GM12878 (cell line): ENCODE measurements around the gene CUL5. TPM values are rescaled to one million over a fixed set of nuclear protein-coding genes. Genes with fewer than 3 reads are reported as not detected.
A peak's percentile ranks its signal among the peaks of the same experiment; 100 is the strongest.

Source experiments
- ATAC-seq: fragments of 200-7000 bp; cut with Tn5 transposase; 3 replicates; pipeline ENCODE4 v1.9.1; 2020; ENCODE audit warnings: mild to moderate bottlenecking, moderate library complexity
- BruUV-seq: library from RNA; stranded (reverse); fragments of 400-500 nt; replicated peaks from 2 replicates; lab custom pipeline; 2021; lab: Mats Ljungman, UMichigan
- CTCF ChIA-PET: fragments of 300-600 bp; sonication (Branson Sonifier 250); formaldehyde crosslinking; extraction: SDS; loops from one replicate; lab custom pipeline; 2021; ENCODE audit warnings: inconsistent platforms; lab: Yijun Ruan, JAX
- POLR2A ChIA-PET: fragments of 350-600 bp; formaldehyde crosslinking; extraction: SDS; loops from one replicate; lab custom pipeline; 2021; ENCODE audit warnings: inconsistent platforms; lab: Charles Lee
- RAD21 ChIA-PET: fragments of 300-600 bp; sonication (Branson Sonifier 250); formaldehyde crosslinking; loops from one replicate; lab custom pipeline; 2023; ENCODE audit warnings: antibody characterized with exemption; ENCODE audit not compliant: unreplicated experiment; lab: Charles Lee
- SMC1A ChIA-PET: fragments of 300-600 bp; sonication (Branson Sonifier 250); formaldehyde crosslinking; loops from one replicate; lab custom pipeline; 2023; ENCODE audit not compliant: unreplicated experiment, uncharacterized antibody; lab: Charles Lee
- DNase-seq: peaks from one replicate; pipeline ENCODE4 v3.0.0-alpha.2; 2011; ENCODE audit warnings: low read depth, low spot score
- FAIRE-seq: peaks from 3 replicates; lab custom pipeline; 2011; peaks lifted over from hg19 to GRCh38; lab: Jason Lieb, UNC
- H2AFZ ChIP-seq: 2 replicates; pipeline ENCODE4 v1.6.0; 2011; ENCODE audit warnings: low read depth, low read length, control low read depth; ENCODE audit not compliant: control insufficient read depth
- H3K27ac ChIP-seq: 2 replicates; pipeline ENCODE4 v1.5.1; 2011; ENCODE audit warnings: control low read depth; ENCODE audit not compliant: control insufficient read depth, insufficient read depth
- H3K27me3 ChIP-seq, 2 experiments: replicated peaks in 1 of 2; 2 replicates each; pipeline versions ENCODE4 v1.6.0 to v1.6.1; 2011; ENCODE audit warnings: low read length in 1 of 2; ENCODE audit not compliant: control insufficient read depth in 2 of 2, insufficient read depth in 2 of 2
- H3K36me3 ChIP-seq, 2 experiments: 2 replicates each; pipeline ENCODE4 v1.5.1; 2011; ENCODE audit warnings: low read length in 1 of 2; ENCODE audit not compliant: control insufficient read depth in 2 of 2, insufficient read depth in 2 of 2
- H3K4me1 ChIP-seq: 2 replicates; pipeline ENCODE4 v1.6.1; 2011; ENCODE audit warnings: mild to moderate bottlenecking, low read length, moderate library complexity, mixed read lengths; ENCODE audit not compliant: control insufficient read depth, insufficient read depth
- H3K4me2 ChIP-seq: 2 replicates; pipeline ENCODE4 v1.6.0; 2011; ENCODE audit warnings: control low read depth; ENCODE audit not compliant: control insufficient read depth, insufficient read depth
- H3K4me3 ChIP-seq: fragments of 200-600 bp; sonication (generic); 2 replicates; pipeline ENCODE4 v1.5.1; 2016
- H3K79me2 ChIP-seq: 2 replicates; pipeline ENCODE4 v1.6.0; 2011; ENCODE audit warnings: low read length; ENCODE audit not compliant: control insufficient read depth, insufficient read depth
- H3K9ac ChIP-seq: 2 replicates; pipeline ENCODE4 v1.8.0; 2011; ENCODE audit warnings: low read length, control low read depth, mixed read lengths; ENCODE audit not compliant: control insufficient read depth, insufficient read depth
- H3K9me3 ChIP-seq: replicated peaks from 3 replicates; pipeline ENCODE4 v1.5.1; 2011; ENCODE audit warnings: mild to moderate bottlenecking, low read length; ENCODE audit not compliant: control insufficient read depth, insufficient read depth
- H4K20me1 ChIP-seq: 2 replicates; pipeline ENCODE4 v1.6.0; 2011; ENCODE audit not compliant: control insufficient read depth, insufficient read depth
- BCL11A ChIP-seq: IDR thresholded peaks from 2 replicates; pipeline ENCODE4 v1.6.1; 2011; ENCODE audit warnings: low read depth, low read length
- BHLHE40 ChIP-seq, 2 experiments: fragments of 450-650 bp in 1 of 2; IDR thresholded peaks; 2 replicates each; pipeline ENCODE4 v1.6.1; 2011 to 2017; ENCODE audit warnings: low read depth in 2 of 2, borderline replicate concordance in 1 of 2, improper control_type of control experiment in 1 of 2, low read length in 1 of 2, mild to moderate bottlenecking in 1 of 2
- IKZF1 ChIP-seq: fragments of 450-650 bp; conservative IDR thresholded peaks from 2 replicates; pipeline ENCODE4 v1.6.1; 2017; ENCODE audit warnings: antibody characterized with exemption, mild to moderate bottlenecking
- IKZF2 ChIP-seq, 2 experiments: fragments of 450-650 bp; IDR thresholded peaks; 2 replicates each; pipeline ENCODE4 v1.6.1; 2017; ENCODE audit warnings: mild to moderate bottlenecking in 2 of 2, moderate library complexity in 2 of 2
- MTA2 ChIP-seq: fragments of 450-650 bp; IDR thresholded peaks from 2 replicates; pipeline ENCODE4 v1.6.1; 2016; ENCODE audit warnings: low read depth, mild to moderate bottlenecking, moderate library complexity
- NBN ChIP-seq: fragments of 450-650 bp; IDR thresholded peaks from 2 replicates; pipeline ENCODE4 v1.6.1; 2016
- SPI1 ChIP-seq: IDR thresholded peaks from 2 replicates; pipeline ENCODE4 v1.6.1; 2011; ENCODE audit warnings: low read depth, mild to moderate bottlenecking, low read length, moderate library complexity, borderline replicate concordance; ENCODE audit not compliant: insufficient read depth
- TCF3 ChIP-seq: IDR thresholded peaks from 2 replicates; pipeline ENCODE4 v1.6.1; 2012; ENCODE audit warnings: low read depth, mild to moderate bottlenecking, low read length, borderline replicate concordance; ENCODE audit not compliant: insufficient read depth
- WGBS: methylation state at CpG from one replicate; pipeline ENCODE4 v1.1.6; 2016; ENCODE audit warnings: low lambda C conversion rate; ENCODE audit not compliant: insufficient replicate concordance, insufficient coverage; ENCODE audit errors: missing lambda C conversion rate; 5-methylcytosine and 5-hydroxymethylcytosine counted together
- in situ Hi-C: fragments of 300-500 bp; cut with MboI; formaldehyde crosslinking; loops from 9 replicates; pipeline ENCODE4 v1.14.3; 2018; ENCODE audit warnings: mixed read lengths
- intact Hi-C: fragments of 100-400 bp; cut with micrococcal nuclease; formaldehyde crosslinking; loops from one replicate; pipeline ENCODE4 v1.14.2; 2022; ENCODE audit not compliant: unreplicated experiment
- polyA plus RNA-seq, 11 experiments: library from polyadenylated mRNA; depleted of rRNA in 4 of 11; unstranded in 6 of 11; stranded (reverse) in 5 of 11; fragments of >200 nt; fragmentation: Nextera tagmentation in 4 of 11; fragmentation: Illumina TruSeq in 1 of 11; extraction: Ambion mirVana in 4 of 11; extraction: Trizol in 1 of 11; gene quantifications; 1 replicate in 1 of 11; 2 replicates in 10 of 11; pipeline versions ENCODE4 v1.2.1 to v1.2.3, GENCODE V29; 2011 to 2016; ENCODE audit warnings: inconsistent platforms in 2 of 11, missing spikeins in 2 of 11, low read depth in 1 of 11
- total RNA-seq, 4 experiments: library from RNA; depleted of rRNA in 3 of 4; stranded (reverse); fragments of >200 nt in 3 of 4; fragmentation: Illumina TruSeq in 1 of 4; extraction: Trizol in 1 of 4; gene quantifications; 2 replicates each; pipeline versions ENCODE4 v1.2.1 to v1.2.3, GENCODE V29; 2013 to 2021
- TF ChIP-seq, protein P1 (sequence below): fragments of 450-650 bp; IDR thresholded peaks from 2 replicates; pipeline ENCODE4 v1.6.1; 2014; ENCODE audit warnings: mild to moderate bottlenecking
- TF ChIP-seq, protein P2 (sequence below): fragments of 450-650 bp; IDR thresholded peaks from 2 replicates; pipeline ENCODE4 v1.6.1; 2017; ENCODE audit warnings: low read depth, mild to moderate bottlenecking, moderate library complexity
- TF ChIP-seq, protein P3 (sequence below): IDR thresholded peaks from 2 replicates; pipeline ENCODE4 v1.6.1; 2011; ENCODE audit warnings: low read depth, mild to moderate bottlenecking, low read length, moderate library complexity, borderline replicate concordance; ENCODE audit errors: extremely low read depth

The CUL5 gene
- total and polyA plus RNA-seq, 10 of the 15 experiments (the other 5 are each of a cell fraction or from before 2014, with no cell fraction given): 9.1 to 37.6 (median 18.3) TPM

DNA sequence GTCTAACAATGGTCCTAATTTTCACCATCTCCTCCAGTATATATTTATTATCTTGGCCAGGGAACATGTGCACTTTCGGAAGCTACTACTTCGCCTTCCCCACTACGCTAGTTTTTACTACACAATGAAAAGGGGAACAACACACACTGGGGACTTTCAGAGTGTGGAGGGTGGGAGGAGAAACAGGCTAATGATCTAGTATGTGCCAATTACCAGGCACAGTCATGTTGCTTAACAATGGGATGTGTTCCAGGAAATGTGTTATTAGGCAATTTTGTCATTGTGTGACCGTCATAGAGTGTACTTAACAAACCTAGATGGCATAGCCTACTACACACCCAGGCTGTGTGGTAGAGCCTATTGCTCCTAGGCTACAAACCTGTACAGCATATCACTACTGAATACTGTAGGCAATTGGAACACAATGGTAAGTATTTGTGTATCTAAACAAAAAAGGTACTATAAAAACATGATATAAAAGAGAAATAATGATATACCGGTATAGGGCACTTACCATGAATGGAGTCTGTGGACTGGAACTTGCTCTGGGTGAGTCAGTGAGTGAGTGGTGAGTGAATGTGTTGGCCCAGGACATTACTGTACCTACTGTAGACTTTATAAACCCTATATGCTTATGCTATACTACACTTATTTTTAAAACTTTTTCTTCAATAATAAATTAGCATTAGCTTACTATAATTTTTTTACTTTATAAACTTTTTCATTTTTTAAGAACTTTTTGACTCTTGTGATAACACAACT lies 20.1 kb upstream of the CUL5 start:
- no peak overlapping the region for H3K27ac ChIP-seq
- no peak overlapping the region for H3K9ac ChIP-seq
- WGBS: 39% methylated on average over 5 of the region's 5 CpGs
- no peak overlapping the region for H3K4me2 ChIP-seq
- DNase-seq: peak; percentile 25
- H3K36me3 ChIP-seq: no peaks in the 10 kb centered on the region
- ATAC-seq: peak; percentile 89
- no TSS peak for BruUV-seq
- H4K20me1 ChIP-seq: no peaks in the 10 kb centered on the region
- POLR2A ChIA-PET: interaction anchor here (0.9 kb wide), 1 partner anchor 45 kb away, joined by 3 read pairs; no protein-coding TSS in a partner anchor
- H3K9me3 ChIP-seq: no peaks in the 10 kb centered on the region
- FAIRE-seq: peak; percentile 49
- H2AFZ ChIP-seq: peak overlapping the region; percentile 29
- SMC1A ChIA-PET: no interaction called here
- RAD21 ChIA-PET: interaction anchor here (1.0 to 1.6 kb wide), 2 partner anchors 10 to 20 kb away, joined by 5 to 7 read pairs; partner anchors contain the start of gene CUL5
- H3K27me3 ChIP-seq: no peaks in the 10 kb centered on the region
- H3K4me1 ChIP-seq: no peaks in the 10 kb centered on the region; the same call in 1 of the 2 replicates
- CTCF ChIA-PET: interaction anchor here (0.6 to 2.2 kb wide), 9 partner anchors 9 to 330 kb away, joined by 3 to 13 read pairs (median 3); partner anchors contain the start of gene CUL5
- in situ Hi-C loops (no loop called here), intact Hi-C loops (no loop called here)
- TF ChIP-seq SPI1 (peak; percentile 21; the same call in 1 of the 2 replicates), BCL11A (peak; percentile 59; the same call in 1 of the 2 replicates), NBN (peak; percentile 70; the same call in 1 of the 2 replicates), MTA2 (peak; percentile 85), BHLHE40 (IDR thresholded peaks at IDR 0.05; ENCODE audit: borderline replicate concordance in 1 of 2, low read depth in 2 of 2, low read length in 1 of 2) (no peak), IKZF2 (IDR thresholded peaks at IDR 0.05) (peak in 1 of 2 experiments; percentile 8; a peak in 2 of 4 replicates), IKZF1 (peak; percentile 30; the same call in 1 of the 2 replicates), TCF3 (no peak)
- TF ChIP-seq, protein P1, sequence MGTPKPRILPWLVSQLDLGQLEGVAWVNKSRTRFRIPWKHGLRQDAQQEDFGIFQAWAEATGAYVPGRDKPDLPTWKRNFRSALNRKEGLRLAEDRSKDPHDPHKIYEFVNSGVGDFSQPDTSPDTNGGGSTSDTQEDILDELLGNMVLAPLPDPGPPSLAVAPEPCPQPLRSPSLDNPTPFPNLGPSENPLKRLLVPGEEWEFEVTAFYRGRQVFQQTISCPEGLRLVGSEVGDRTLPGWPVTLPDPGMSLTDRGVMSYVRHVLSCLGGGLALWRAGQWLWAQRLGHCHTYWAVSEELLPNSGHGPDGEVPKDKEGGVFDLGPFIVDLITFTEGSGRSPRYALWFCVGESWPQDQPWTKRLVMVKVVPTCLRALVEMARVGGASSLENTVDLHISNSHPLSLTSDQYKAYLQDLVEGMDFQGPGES: no peak
- TF ChIP-seq, protein P2, sequence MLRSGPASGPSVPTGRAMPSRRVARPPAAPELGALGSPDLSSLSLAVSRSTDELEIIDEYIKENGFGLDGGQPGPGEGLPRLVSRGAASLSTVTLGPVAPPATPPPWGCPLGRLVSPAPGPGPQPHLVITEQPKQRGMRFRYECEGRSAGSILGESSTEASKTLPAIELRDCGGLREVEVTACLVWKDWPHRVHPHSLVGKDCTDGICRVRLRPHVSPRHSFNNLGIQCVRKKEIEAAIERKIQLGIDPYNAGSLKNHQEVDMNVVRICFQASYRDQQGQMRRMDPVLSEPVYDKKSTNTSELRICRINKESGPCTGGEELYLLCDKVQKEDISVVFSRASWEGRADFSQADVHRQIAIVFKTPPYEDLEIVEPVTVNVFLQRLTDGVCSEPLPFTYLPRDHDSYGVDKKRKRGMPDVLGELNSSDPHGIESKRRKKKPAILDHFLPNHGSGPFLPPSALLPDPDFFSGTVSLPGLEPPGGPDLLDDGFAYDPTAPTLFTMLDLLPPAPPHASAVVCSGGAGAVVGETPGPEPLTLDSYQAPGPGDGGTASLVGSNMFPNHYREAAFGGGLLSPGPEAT: peak; percentile 53; the same call in 1 of the 2 replicates
- TF ChIP-seq, protein P3, sequence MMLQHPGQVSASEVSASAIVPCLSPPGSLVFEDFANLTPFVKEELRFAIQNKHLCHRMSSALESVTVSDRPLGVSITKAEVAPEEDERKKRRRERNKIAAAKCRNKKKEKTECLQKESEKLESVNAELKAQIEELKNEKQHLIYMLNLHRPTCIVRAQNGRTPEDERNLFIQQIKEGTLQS: no peak
- no peak overlapping the region for H3K4me3 ChIP-seq
- no peaks in the 10 kb centered on the region for H3K79me2 ChIP-seq
